Measurements from ENCODE around the gene FILIP1L.

Gene FILIP1L

GRCh38 chr3:99954914-99955644, 159.2 kb downstream of the FILIP1L start:
- Histone ChIP-seq H3K27ac (ENCODE audit: poor library complexity, severe bottlenecking) (no peak overlapping the region), H3K4me3 (ENCODE audit: severe bottlenecking) (no peak overlapping the region), H3K27me3 (ENCODE audit: insufficient read depth, poor library complexity, severe bottlenecking) (no peaks in the 10 kb centered on the region), H3K36me3 (ENCODE audit: low read depth) (no peaks in the 10 kb centered on the region), H3K9me3 (ENCODE audit: severe bottlenecking) (no peaks in the 10 kb centered on the region), H3K4me1 (ENCODE audit: insufficient read depth, poor library complexity, severe bottlenecking) (no peaks in the 10 kb centered on the region)
- TF ChIP-seq, protein P1, sequence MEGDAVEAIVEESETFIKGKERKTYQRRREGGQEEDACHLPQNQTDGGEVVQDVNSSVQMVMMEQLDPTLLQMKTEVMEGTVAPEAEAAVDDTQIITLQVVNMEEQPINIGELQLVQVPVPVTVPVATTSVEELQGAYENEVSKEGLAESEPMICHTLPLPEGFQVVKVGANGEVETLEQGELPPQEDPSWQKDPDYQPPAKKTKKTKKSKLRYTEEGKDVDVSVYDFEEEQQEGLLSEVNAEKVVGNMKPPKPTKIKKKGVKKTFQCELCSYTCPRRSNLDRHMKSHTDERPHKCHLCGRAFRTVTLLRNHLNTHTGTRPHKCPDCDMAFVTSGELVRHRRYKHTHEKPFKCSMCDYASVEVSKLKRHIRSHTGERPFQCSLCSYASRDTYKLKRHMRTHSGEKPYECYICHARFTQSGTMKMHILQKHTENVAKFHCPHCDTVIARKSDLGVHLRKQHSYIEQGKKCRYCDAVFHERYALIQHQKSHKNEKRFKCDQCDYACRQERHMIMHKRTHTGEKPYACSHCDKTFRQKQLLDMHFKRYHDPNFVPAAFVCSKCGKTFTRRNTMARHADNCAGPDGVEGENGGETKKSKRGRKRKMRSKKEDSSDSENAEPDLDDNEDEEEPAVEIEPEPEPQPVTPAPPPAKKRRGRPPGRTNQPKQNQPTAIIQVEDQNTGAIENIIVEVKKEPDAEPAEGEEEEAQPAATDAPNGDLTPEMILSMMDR (IDR thresholded peaks at IDR 0.05; ENCODE audit: poor library complexity, severe bottlenecking), result no peak
- ATAC-seq (ENCODE audit: low read depth) (no peak), DNase-seq (ENCODE audit: low spot score) (no peak)

DNA sequence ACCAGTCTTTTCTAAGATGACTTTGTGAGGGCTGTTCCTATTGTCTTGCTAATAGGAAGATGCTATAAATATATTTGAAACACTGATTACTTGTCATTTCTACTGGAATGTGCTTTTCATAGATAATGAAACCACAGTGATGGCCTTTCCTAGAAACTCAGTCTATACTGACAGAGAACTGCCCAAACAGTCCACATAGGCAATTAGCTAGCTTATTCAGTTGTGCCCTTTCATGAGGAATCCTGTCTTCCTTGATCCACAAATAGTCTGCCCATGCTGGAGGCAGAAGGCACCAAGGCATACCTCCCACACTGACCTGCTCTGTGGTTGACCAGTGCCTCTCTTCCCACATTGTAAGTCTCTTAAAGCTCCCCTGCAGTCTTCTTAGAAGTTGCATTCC, 160.7 kb downstream of the FILIP1L start:
- TF ChIP-seq, protein P1 (IDR thresholded peaks at IDR 0.05; ENCODE audit: poor library complexity, severe bottlenecking), result no peak
- Histone ChIP-seq H3K4me1 (ENCODE audit: insufficient read depth, poor library complexity, severe bottlenecking) (no peaks in the 10 kb centered on the region), H3K36me3 (ENCODE audit: low read depth) (no peaks in the 10 kb centered on the region), H3K27ac (ENCODE audit: poor library complexity, severe bottlenecking) (no peak overlapping the region), H3K27me3 (ENCODE audit: insufficient read depth, poor library complexity, severe bottlenecking) (no peaks in the 10 kb centered on the region), H3K9me3 (ENCODE audit: severe bottlenecking) (no peaks in the 10 kb centered on the region), H3K4me3 (ENCODE audit: severe bottlenecking) (no peak overlapping the region)
- no peak for ATAC-seq (ENCODE audit: low read depth)
- DNase-seq (ENCODE audit: low spot score), result no peak

GRCh38 chr3:99952306-99952705, 162.0 kb downstream of the FILIP1L start:
- Histone ChIP-seq H3K27ac (ENCODE audit: poor library complexity, severe bottlenecking) (no peak overlapping the region), H3K4me1 (ENCODE audit: insufficient read depth, poor library complexity, severe bottlenecking) (no peaks in the 10 kb centered on the region), H3K27me3 (ENCODE audit: insufficient read depth, poor library complexity, severe bottlenecking) (no peaks in the 10 kb centered on the region), H3K9me3 (ENCODE audit: severe bottlenecking) (no peaks in the 10 kb centered on the region), H3K36me3 (ENCODE audit: low read depth) (no peaks in the 10 kb centered on the region), H3K4me3 (ENCODE audit: severe bottlenecking) (no peak overlapping the region)
- DNase-seq (ENCODE audit: low spot score) (no peak), ATAC-seq (ENCODE audit: low read depth) (0 out of 3 replicates have a peak, but pooled peaks have one; percentile 31)
- TF ChIP-seq, protein P1 (IDR thresholded peaks at IDR 0.05; ENCODE audit: poor library complexity, severe bottlenecking), result no peak

GRCh38 chr3:99951701-99952100, 162.6 kb downstream of the FILIP1L start:
- TF ChIP-seq, protein P1 (IDR thresholded peaks at IDR 0.05; ENCODE audit: poor library complexity, severe bottlenecking), result no peak

GRCh38 chr3:99950921-99951320, 163.4 kb downstream of the FILIP1L start:
- DNase-seq (ENCODE audit: low spot score), result no peak
- no peak overlapping the region for H3K27ac ChIP-seq (ENCODE audit: poor library complexity, severe bottlenecking)
- no peak for ATAC-seq (ENCODE audit: low read depth)
- TF ChIP-seq, protein P1 (IDR thresholded peaks at IDR 0.05; ENCODE audit: poor library complexity, severe bottlenecking), result no peak
- H3K27me3 ChIP-seq (ENCODE audit: insufficient read depth, poor library complexity, severe bottlenecking), result no peaks in the 10 kb centered on the region
- no peaks in the 10 kb centered on the region for H3K4me1 ChIP-seq (ENCODE audit: insufficient read depth, poor library complexity, severe bottlenecking)
- no peak overlapping the region for H3K4me3 ChIP-seq (ENCODE audit: severe bottlenecking)
- no peaks in the 10 kb centered on the region for H3K9me3 ChIP-seq (ENCODE audit: severe bottlenecking)
- H3K36me3 ChIP-seq (ENCODE audit: low read depth), result no peaks in the 10 kb centered on the region

More at GRCh38 chr3:99951701-99952100, 162.6 kb downstream of the FILIP1L start:
- no peak overlapping the region for H3K4me3 ChIP-seq (ENCODE audit: severe bottlenecking)
- no peaks in the 10 kb centered on the region for H3K36me3 ChIP-seq (ENCODE audit: low read depth)
- DNase-seq (ENCODE audit: low spot score) (no peak), ATAC-seq (ENCODE audit: low read depth) (no peak)
- no peaks in the 10 kb centered on the region for H3K4me1 ChIP-seq (ENCODE audit: insufficient read depth, poor library complexity, severe bottlenecking)
- H3K9me3 ChIP-seq (ENCODE audit: severe bottlenecking), result no peaks in the 10 kb centered on the region
- H3K27ac ChIP-seq (ENCODE audit: poor library complexity, severe bottlenecking), result no peak overlapping the region
- no peaks in the 10 kb centered on the region for H3K27me3 ChIP-seq (ENCODE audit: insufficient read depth, poor library complexity, severe bottlenecking)
